GM12878 (cell line): Measurements from ENCODE around the gene MX1. TPM values are rescaled to one million over a fixed set of nuclear protein-coding genes. Genes with fewer than 3 reads are reported as not detected.

ENCODE experiments used
- ATAC-seq: fragments of 200-7000 bp; cut with Tn5 transposase; 3 replicates; pipeline ENCODE4 v1.9.1; 2020; ENCODE audit warnings: mild to moderate bottlenecking, moderate library complexity
- BruUV-seq: library from RNA; stranded (reverse); fragments of 400-500 nt; replicated peaks from 2 replicates; lab custom pipeline; 2021; lab: Mats Ljungman, UMichigan
- CTCF ChIA-PET: fragments of 300-600 bp; sonication (Branson Sonifier 250); formaldehyde crosslinking; extraction: SDS; loops from one replicate; lab custom pipeline; 2021; ENCODE audit warnings: inconsistent platforms; lab: Yijun Ruan, JAX
- POLR2A ChIA-PET: fragments of 350-600 bp; formaldehyde crosslinking; extraction: SDS; loops from one replicate; lab custom pipeline; 2021; ENCODE audit warnings: inconsistent platforms; lab: Charles Lee
- RAD21 ChIA-PET: fragments of 300-600 bp; sonication (Branson Sonifier 250); formaldehyde crosslinking; loops from one replicate; lab custom pipeline; 2023; ENCODE audit warnings: antibody characterized with exemption; ENCODE audit not compliant: unreplicated experiment; lab: Charles Lee
- SMC1A ChIA-PET: fragments of 300-600 bp; sonication (Branson Sonifier 250); formaldehyde crosslinking; loops from one replicate; lab custom pipeline; 2023; ENCODE audit not compliant: unreplicated experiment, uncharacterized antibody; lab: Charles Lee
- DNase-seq: peaks from one replicate; pipeline ENCODE4 v3.0.0-alpha.2; 2011; ENCODE audit warnings: low read depth, low spot score
- FAIRE-seq: peaks from 3 replicates; lab custom pipeline; 2011; peaks lifted over from hg19 to GRCh38; lab: Jason Lieb, UNC
- H2AFZ ChIP-seq: 2 replicates; pipeline ENCODE4 v1.6.0; 2011; ENCODE audit warnings: low read depth, low read length, control low read depth; ENCODE audit not compliant: control insufficient read depth
- H3K27ac ChIP-seq: 2 replicates; pipeline ENCODE4 v1.5.1; 2011; ENCODE audit warnings: control low read depth; ENCODE audit not compliant: control insufficient read depth, insufficient read depth
- H3K27me3 ChIP-seq, 2 experiments: replicated peaks in 1 of 2; 2 replicates each; pipeline versions ENCODE4 v1.6.0 to v1.6.1; 2011; ENCODE audit warnings: low read length in 1 of 2; ENCODE audit not compliant: control insufficient read depth in 2 of 2, insufficient read depth in 2 of 2
- H3K36me3 ChIP-seq, 2 experiments: 2 replicates each; pipeline ENCODE4 v1.5.1; 2011; ENCODE audit warnings: low read length in 1 of 2; ENCODE audit not compliant: control insufficient read depth in 2 of 2, insufficient read depth in 2 of 2
- H3K4me1 ChIP-seq: 2 replicates; pipeline ENCODE4 v1.6.1; 2011; ENCODE audit warnings: mild to moderate bottlenecking, low read length, moderate library complexity, mixed read lengths; ENCODE audit not compliant: control insufficient read depth, insufficient read depth
- H3K4me2 ChIP-seq: 2 replicates; pipeline ENCODE4 v1.6.0; 2011; ENCODE audit warnings: control low read depth; ENCODE audit not compliant: control insufficient read depth, insufficient read depth
- H3K4me3 ChIP-seq: fragments of 200-600 bp; sonication (generic); 2 replicates; pipeline ENCODE4 v1.5.1; 2016
- H3K79me2 ChIP-seq: 2 replicates; pipeline ENCODE4 v1.6.0; 2011; ENCODE audit warnings: low read length; ENCODE audit not compliant: control insufficient read depth, insufficient read depth
- H3K9ac ChIP-seq: 2 replicates; pipeline ENCODE4 v1.8.0; 2011; ENCODE audit warnings: low read length, control low read depth, mixed read lengths; ENCODE audit not compliant: control insufficient read depth, insufficient read depth
- H3K9me3 ChIP-seq: replicated peaks from 3 replicates; pipeline ENCODE4 v1.5.1; 2011; ENCODE audit warnings: mild to moderate bottlenecking, low read length; ENCODE audit not compliant: control insufficient read depth, insufficient read depth
- H4K20me1 ChIP-seq: 2 replicates; pipeline ENCODE4 v1.6.0; 2011; ENCODE audit not compliant: control insufficient read depth, insufficient read depth
- BRCA1 ChIP-seq: IDR thresholded peaks from 2 replicates; pipeline ENCODE4 v1.6.1; 2011; ENCODE audit warnings: low read depth, low read length, improper control_type of control experiment
- CEBPB ChIP-seq, 2 experiments: fragments of 150-350 bp in 1 of 2; IDR thresholded peaks; 2 replicates each; pipeline ENCODE4 v1.6.1; 2012 to 2014; ENCODE audit warnings: low read depth in 2 of 2, low read length in 2 of 2, borderline replicate concordance in 1 of 2, inconsistent platforms in 1 of 2
- EED ChIP-seq: sonication (generic); IDR thresholded peaks from 2 replicates; pipeline ENCODE4 v1.6.1; 2016; ENCODE audit warnings: antibody characterized with exemption, low read depth
- KAT2A ChIP-seq: conservative IDR thresholded peaks from 2 replicates; pipeline ENCODE4 v1.6.1; 2011; ENCODE audit warnings: low read depth, low read length; ENCODE audit not compliant: control insufficient read depth
- KLF5 ChIP-seq: fragments of 450-650 bp; IDR thresholded peaks from 2 replicates; pipeline ENCODE4 v1.6.1; 2014; ENCODE audit warnings: mild to moderate bottlenecking; ENCODE audit not compliant: partially characterized antibody
- MEF2B ChIP-seq: fragments of 450-650 bp; IDR thresholded peaks from 2 replicates; pipeline ENCODE4 v1.6.1; 2018; ENCODE audit warnings: mild to moderate bottlenecking, moderate library complexity; ENCODE audit not compliant: partially characterized antibody, poor library complexity, severe bottlenecking
- SMARCA5 ChIP-seq: fragments of 450-650 bp; IDR thresholded peaks from 2 replicates; pipeline ENCODE4 v1.6.1; 2017; ENCODE audit warnings: mild to moderate bottlenecking
- TAF1 ChIP-seq: IDR thresholded peaks from 2 replicates; pipeline ENCODE4 v1.6.1; 2011; ENCODE audit warnings: mild to moderate bottlenecking, low read depth, low read length, borderline replicate concordance
- TARDBP ChIP-seq: IDR thresholded peaks from 2 replicates; pipeline ENCODE4 v1.6.1; 2016; ENCODE audit warnings: borderline replicate concordance
- WGBS: methylation state at CpG from one replicate; pipeline ENCODE4 v1.1.6; 2016; ENCODE audit warnings: low lambda C conversion rate; ENCODE audit not compliant: insufficient replicate concordance, insufficient coverage; ENCODE audit errors: missing lambda C conversion rate; 5-methylcytosine and 5-hydroxymethylcytosine counted together
- in situ Hi-C: fragments of 300-500 bp; cut with MboI; formaldehyde crosslinking; loops from 9 replicates; pipeline ENCODE4 v1.14.3; 2018; ENCODE audit warnings: mixed read lengths
- intact Hi-C: fragments of 100-400 bp; cut with micrococcal nuclease; formaldehyde crosslinking; loops from one replicate; pipeline ENCODE4 v1.14.2; 2022; ENCODE audit not compliant: unreplicated experiment
- polyA plus RNA-seq, 11 experiments: library from polyadenylated mRNA; depleted of rRNA in 4 of 11; unstranded in 6 of 11; stranded (reverse) in 5 of 11; fragments of >200 nt; fragmentation: Nextera tagmentation in 4 of 11; fragmentation: Illumina TruSeq in 1 of 11; extraction: Ambion mirVana in 4 of 11; extraction: Trizol in 1 of 11; gene quantifications; 1 replicate in 1 of 11; 2 replicates in 10 of 11; pipeline versions ENCODE4 v1.2.1 to v1.2.3, GENCODE V29; 2011 to 2016; ENCODE audit warnings: inconsistent platforms in 2 of 11, missing spikeins in 2 of 11, low read depth in 1 of 11
- total RNA-seq, 4 experiments: library from RNA; depleted of rRNA in 3 of 4; stranded (reverse); fragments of >200 nt in 3 of 4; fragmentation: Illumina TruSeq in 1 of 4; extraction: Trizol in 1 of 4; gene quantifications; 2 replicates each; pipeline versions ENCODE4 v1.2.1 to v1.2.3, GENCODE V29; 2013 to 2021
- TF ChIP-seq, protein P1 (sequence below): fragments of 450-650 bp; IDR thresholded peaks from 2 replicates; pipeline ENCODE4 v1.6.1; 2017; ENCODE audit warnings: low read depth, mild to moderate bottlenecking, moderate library complexity
- TF ChIP-seq, protein P2 (sequence below): fragments of 450-650 bp; IDR thresholded peaks from 2 replicates; pipeline ENCODE4 v1.6.1; 2018; ENCODE audit warnings: mild to moderate bottlenecking, low read depth, moderate library complexity; ENCODE audit not compliant: partially characterized antibody
- TF ChIP-seq, protein P3 (sequence below): IDR thresholded peaks from 2 replicates; pipeline ENCODE4 v1.6.1; 2012; ENCODE audit warnings: low read depth, low read length, improper control_type of control experiment
- TF ChIP-seq, protein P4 (sequence below): IDR thresholded peaks from 2 replicates; pipeline ENCODE4 v1.6.1; 2011; ENCODE audit warnings: low read depth, low read length, improper control_type of control experiment, borderline replicate concordance

The MX1 gene
- total and polyA plus RNA-seq, 10 of the 15 experiments (the other 5 are each of a cell fraction or from before 2014, with no cell fraction given) = 75.9 to 385 (median 302) TPM

DNA sequence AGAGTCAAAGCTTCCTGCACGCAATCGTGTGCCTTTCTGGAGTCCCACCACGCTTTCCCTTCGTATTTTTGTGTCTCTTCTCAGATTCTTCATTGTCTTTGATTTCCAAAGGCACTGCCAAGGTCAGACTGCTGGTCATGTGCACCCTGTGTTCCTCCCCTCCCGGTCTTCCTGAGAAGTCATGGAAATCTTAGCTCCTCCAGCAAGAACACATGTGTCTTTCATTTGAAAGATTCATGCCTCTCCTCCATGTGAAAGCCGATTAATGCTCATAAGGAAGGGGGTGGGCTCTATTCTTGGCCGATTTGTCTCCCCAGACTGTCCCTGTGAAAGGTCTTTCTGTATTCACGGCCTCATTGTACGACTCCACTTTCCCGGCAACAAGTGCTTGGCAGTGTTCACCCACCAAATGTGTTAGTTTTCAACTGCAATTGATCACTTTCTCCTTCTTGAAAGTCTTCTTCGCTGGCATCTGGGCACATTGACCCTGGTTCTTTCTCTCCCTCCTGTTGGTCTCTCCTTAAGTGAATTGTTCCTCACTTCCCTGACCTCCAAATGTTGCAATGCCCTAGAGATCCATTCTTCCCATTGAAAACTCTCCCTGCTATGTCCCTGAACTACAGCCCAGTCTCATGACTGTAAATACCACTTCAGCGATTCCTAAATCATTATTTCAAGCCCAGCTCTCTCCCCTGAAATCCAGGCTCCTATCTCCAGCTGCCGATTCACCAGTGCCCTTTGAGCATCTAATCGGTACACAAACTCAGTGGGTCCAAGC is 38.8 kb upstream of the MX1 start:
- H3K9ac ChIP-seq = no peak overlapping the region
- no peaks in the 10 kb centered on the region for H3K4me1 ChIP-seq
- CTCF ChIA-PET = interaction anchor here (1.4 kb wide), 1 partner anchor 104 kb away, joined by 3 read pairs; no protein-coding TSS in a partner anchor
- H3K27ac ChIP-seq = no peak overlapping the region
- DNase-seq = no peak
- no peaks in the 10 kb centered on the region for H4K20me1 ChIP-seq
- in situ Hi-C loops = no loop called here
- no TSS peak for BruUV-seq
- H3K79me2 ChIP-seq = no peaks in the 10 kb centered on the region
- H3K9me3 ChIP-seq = no peaks in the 10 kb centered on the region
- H3K36me3 ChIP-seq = peaks cover 5 to 22% of the 10 kb centered on the region in 2 experiments; a peak in 3 of 4 replicates
- H3K27me3 ChIP-seq = no peaks in the 10 kb centered on the region
- no peak overlapping the region for H2AFZ ChIP-seq
- RAD21 ChIA-PET = no interaction called here
- WGBS = 92% methylated on average over 14 of the region's 14 CpGs
- H3K4me3 ChIP-seq = no peak overlapping the region
- ATAC-seq = no peak
- SMC1A ChIA-PET = interaction anchor here (1.2 kb wide), 1 partner anchor 15 kb away, joined by 3 read pairs; no protein-coding TSS in a partner anchor
- no peak overlapping the region for H3K4me2 ChIP-seq
- POLR2A ChIA-PET = no interaction called here
- no peak for FAIRE-seq
- intact Hi-C loops = no loop called here
- TF ChIP-seq SMARCA5 (no peak), KLF5 (no peak), TAF1 (no peak), CEBPB (IDR thresholded peaks at IDR 0.05; ENCODE audit: borderline replicate concordance in 1 of 2, low read depth in 2 of 2, low read length in 2 of 2) (no peak), TARDBP (no peak), KAT2A (no peak), EED (no peak), BRCA1 (no peak), MEF2B (no peak)
- TF ChIP-seq, protein P1, sequence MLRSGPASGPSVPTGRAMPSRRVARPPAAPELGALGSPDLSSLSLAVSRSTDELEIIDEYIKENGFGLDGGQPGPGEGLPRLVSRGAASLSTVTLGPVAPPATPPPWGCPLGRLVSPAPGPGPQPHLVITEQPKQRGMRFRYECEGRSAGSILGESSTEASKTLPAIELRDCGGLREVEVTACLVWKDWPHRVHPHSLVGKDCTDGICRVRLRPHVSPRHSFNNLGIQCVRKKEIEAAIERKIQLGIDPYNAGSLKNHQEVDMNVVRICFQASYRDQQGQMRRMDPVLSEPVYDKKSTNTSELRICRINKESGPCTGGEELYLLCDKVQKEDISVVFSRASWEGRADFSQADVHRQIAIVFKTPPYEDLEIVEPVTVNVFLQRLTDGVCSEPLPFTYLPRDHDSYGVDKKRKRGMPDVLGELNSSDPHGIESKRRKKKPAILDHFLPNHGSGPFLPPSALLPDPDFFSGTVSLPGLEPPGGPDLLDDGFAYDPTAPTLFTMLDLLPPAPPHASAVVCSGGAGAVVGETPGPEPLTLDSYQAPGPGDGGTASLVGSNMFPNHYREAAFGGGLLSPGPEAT = no peak
- TF ChIP-seq, protein P2, sequence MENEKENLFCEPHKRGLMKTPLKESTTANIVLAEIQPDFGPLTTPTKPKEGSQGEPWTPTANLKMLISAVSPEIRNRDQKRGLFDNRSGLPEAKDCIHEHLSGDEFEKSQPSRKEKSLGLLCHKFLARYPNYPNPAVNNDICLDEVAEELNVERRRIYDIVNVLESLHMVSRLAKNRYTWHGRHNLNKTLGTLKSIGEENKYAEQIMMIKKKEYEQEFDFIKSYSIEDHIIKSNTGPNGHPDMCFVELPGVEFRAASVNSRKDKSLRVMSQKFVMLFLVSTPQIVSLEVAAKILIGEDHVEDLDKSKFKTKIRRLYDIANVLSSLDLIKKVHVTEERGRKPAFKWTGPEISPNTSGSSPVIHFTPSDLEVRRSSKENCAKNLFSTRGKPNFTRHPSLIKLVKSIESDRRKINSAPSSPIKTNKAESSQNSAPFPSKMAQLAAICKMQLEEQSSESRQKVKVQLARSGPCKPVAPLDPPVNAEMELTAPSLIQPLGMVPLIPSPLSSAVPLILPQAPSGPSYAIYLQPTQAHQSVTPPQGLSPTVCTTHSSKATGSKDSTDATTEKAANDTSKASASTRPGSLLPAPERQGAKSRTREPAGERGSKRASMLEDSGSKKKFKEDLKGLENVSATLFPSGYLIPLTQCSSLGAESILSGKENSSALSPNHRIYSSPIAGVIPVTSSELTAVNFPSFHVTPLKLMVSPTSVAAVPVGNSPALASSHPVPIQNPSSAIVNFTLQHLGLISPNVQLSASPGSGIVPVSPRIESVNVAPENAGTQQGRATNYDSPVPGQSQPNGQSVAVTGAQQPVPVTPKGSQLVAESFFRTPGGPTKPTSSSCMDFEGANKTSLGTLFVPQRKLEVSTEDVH = no peak
- TF ChIP-seq, protein P3, sequence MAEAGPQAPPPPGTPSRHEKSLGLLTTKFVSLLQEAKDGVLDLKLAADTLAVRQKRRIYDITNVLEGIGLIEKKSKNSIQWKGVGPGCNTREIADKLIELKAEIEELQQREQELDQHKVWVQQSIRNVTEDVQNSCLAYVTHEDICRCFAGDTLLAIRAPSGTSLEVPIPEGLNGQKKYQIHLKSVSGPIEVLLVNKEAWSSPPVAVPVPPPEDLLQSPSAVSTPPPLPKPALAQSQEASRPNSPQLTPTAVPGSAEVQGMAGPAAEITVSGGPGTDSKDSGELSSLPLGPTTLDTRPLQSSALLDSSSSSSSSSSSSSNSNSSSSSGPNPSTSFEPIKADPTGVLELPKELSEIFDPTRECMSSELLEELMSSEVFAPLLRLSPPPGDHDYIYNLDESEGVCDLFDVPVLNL = no peak
- TF ChIP-seq, protein P4, sequence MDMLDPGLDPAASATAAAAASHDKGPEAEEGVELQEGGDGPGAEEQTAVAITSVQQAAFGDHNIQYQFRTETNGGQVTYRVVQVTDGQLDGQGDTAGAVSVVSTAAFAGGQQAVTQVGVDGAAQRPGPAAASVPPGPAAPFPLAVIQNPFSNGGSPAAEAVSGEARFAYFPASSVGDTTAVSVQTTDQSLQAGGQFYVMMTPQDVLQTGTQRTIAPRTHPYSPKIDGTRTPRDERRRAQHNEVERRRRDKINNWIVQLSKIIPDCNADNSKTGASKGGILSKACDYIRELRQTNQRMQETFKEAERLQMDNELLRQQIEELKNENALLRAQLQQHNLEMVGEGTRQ = no peak
